ENCODE results near the gene ASGR2.
"Not testable (repeated sequence)": the region's sequence is repeated elsewhere in the genome, so short reads cannot be mapped to it uniquely, and the experiment has no call there.

DNA sequence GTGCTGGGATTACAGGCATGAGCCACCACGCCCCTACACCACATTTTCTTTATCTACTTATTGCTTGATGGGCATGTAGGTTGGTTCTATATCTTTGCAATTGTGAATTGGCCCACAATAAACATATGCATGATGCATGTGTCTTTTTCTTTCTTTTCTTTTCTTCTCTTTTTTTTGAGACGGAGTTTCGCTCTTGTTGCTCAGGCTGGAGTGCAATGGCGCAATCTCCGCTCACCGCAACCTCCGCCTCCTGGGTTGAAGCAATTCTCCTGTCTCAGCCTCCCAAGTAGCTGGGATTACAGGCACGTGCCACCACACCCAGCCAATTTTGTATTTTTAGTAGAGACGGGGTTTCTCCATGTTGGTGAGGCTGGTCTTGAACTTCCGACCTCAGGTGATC, 43.8 kb upstream of the ASGR2 start:
- not testable (repeated sequence) for TF ChIP-seq MEF2A (IDR thresholded peaks at IDR 0.05; ENCODE audit: borderline replicate concordance, low read depth); FOXM1 (IDR thresholded peaks at IDR 0.05; ENCODE audit: low read depth); SMC3 (IDR thresholded peaks at IDR 0.05; ENCODE audit: low read depth, low read length); ELF1 (IDR thresholded peaks at IDR 0.05); TEAD4 (IDR thresholded peaks at IDR 0.05; ENCODE audit: borderline replicate concordance, insufficient read depth)
- TF ChIP-seq, protein P1, sequence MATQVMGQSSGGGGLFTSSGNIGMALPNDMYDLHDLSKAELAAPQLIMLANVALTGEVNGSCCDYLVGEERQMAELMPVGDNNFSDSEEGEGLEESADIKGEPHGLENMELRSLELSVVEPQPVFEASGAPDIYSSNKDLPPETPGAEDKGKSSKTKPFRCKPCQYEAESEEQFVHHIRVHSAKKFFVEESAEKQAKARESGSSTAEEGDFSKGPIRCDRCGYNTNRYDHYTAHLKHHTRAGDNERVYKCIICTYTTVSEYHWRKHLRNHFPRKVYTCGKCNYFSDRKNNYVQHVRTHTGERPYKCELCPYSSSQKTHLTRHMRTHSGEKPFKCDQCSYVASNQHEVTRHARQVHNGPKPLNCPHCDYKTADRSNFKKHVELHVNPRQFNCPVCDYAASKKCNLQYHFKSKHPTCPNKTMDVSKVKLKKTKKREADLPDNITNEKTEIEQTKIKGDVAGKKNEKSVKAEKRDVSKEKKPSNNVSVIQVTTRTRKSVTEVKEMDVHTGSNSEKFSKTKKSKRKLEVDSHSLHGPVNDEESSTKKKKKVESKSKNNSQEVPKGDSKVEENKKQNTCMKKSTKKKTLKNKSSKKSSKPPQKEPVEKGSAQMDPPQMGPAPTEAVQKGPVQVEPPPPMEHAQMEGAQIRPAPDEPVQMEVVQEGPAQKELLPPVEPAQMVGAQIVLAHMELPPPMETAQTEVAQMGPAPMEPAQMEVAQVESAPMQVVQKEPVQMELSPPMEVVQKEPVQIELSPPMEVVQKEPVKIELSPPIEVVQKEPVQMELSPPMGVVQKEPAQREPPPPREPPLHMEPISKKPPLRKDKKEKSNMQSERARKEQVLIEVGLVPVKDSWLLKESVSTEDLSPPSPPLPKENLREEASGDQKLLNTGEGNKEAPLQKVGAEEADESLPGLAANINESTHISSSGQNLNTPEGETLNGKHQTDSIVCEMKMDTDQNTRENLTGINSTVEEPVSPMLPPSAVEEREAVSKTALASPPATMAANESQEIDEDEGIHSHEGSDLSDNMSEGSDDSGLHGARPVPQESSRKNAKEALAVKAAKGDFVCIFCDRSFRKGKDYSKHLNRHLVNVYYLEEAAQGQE (IDR thresholded peaks at IDR 0.05; ENCODE audit: low read depth, low read length): not testable (repeated sequence)
- TF ChIP-seq, protein P2, sequence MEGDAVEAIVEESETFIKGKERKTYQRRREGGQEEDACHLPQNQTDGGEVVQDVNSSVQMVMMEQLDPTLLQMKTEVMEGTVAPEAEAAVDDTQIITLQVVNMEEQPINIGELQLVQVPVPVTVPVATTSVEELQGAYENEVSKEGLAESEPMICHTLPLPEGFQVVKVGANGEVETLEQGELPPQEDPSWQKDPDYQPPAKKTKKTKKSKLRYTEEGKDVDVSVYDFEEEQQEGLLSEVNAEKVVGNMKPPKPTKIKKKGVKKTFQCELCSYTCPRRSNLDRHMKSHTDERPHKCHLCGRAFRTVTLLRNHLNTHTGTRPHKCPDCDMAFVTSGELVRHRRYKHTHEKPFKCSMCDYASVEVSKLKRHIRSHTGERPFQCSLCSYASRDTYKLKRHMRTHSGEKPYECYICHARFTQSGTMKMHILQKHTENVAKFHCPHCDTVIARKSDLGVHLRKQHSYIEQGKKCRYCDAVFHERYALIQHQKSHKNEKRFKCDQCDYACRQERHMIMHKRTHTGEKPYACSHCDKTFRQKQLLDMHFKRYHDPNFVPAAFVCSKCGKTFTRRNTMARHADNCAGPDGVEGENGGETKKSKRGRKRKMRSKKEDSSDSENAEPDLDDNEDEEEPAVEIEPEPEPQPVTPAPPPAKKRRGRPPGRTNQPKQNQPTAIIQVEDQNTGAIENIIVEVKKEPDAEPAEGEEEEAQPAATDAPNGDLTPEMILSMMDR (IDR thresholded peaks at IDR 0.05): not testable (repeated sequence)

All from SK-N-SH (cell line).